ENCODE results near the gene GAD1.

Gene GAD1

DNA sequence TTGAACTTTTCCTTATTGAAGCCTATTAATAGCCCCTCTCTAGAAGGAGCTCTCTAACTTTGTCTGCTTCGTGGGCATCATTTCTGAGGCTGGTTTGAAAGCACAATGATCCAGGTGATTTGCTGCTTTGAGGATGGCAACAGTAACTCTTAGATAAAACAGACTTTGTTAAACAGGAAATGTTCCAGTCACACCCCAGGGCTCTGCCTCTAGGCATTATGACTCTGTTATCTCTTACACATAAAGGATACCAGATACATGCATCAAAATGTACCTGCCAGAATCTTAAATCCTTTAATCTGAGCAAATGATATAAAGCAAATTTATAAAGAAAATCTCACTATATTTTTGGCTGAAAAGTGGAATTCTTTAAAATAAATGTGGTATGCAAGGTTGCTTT is 52.3 kb downstream of the GAD1 start:
- TF ChIP-seq ZFX (IDR thresholded peaks at IDR 0.05) = no peak
- TF ChIP-seq, protein P1, sequence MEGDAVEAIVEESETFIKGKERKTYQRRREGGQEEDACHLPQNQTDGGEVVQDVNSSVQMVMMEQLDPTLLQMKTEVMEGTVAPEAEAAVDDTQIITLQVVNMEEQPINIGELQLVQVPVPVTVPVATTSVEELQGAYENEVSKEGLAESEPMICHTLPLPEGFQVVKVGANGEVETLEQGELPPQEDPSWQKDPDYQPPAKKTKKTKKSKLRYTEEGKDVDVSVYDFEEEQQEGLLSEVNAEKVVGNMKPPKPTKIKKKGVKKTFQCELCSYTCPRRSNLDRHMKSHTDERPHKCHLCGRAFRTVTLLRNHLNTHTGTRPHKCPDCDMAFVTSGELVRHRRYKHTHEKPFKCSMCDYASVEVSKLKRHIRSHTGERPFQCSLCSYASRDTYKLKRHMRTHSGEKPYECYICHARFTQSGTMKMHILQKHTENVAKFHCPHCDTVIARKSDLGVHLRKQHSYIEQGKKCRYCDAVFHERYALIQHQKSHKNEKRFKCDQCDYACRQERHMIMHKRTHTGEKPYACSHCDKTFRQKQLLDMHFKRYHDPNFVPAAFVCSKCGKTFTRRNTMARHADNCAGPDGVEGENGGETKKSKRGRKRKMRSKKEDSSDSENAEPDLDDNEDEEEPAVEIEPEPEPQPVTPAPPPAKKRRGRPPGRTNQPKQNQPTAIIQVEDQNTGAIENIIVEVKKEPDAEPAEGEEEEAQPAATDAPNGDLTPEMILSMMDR (conservative IDR thresholded peaks at IDR 0.05) = no peak
- H3K27ac ChIP-seq = no peak overlapping the region

DNA sequence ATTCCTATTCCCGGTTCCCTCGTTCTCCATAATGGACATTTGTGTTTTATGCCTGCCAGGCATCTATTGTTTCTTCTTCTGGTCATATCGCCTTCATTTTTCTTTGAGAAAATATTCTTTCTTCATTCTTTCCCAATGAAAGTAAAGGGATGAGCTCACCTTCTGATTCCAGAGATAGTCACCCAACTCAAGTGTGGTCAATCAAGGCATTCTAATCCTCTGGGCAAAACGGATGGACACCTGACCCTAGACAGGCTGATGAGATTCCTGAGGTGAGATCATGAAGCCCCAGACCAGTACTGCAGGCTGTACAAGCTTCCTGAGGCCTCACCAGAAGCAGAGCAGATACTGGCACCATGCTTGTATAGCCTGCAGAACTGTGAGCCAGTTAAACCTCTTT is 52.8 kb downstream of the GAD1 start:
- TF ChIP-seq ZFX (IDR thresholded peaks at IDR 0.05) = no peak
- TF ChIP-seq, protein P1 (conservative IDR thresholded peaks at IDR 0.05) = no peak
- H3K27ac ChIP-seq = no peak overlapping the region

DNA sequence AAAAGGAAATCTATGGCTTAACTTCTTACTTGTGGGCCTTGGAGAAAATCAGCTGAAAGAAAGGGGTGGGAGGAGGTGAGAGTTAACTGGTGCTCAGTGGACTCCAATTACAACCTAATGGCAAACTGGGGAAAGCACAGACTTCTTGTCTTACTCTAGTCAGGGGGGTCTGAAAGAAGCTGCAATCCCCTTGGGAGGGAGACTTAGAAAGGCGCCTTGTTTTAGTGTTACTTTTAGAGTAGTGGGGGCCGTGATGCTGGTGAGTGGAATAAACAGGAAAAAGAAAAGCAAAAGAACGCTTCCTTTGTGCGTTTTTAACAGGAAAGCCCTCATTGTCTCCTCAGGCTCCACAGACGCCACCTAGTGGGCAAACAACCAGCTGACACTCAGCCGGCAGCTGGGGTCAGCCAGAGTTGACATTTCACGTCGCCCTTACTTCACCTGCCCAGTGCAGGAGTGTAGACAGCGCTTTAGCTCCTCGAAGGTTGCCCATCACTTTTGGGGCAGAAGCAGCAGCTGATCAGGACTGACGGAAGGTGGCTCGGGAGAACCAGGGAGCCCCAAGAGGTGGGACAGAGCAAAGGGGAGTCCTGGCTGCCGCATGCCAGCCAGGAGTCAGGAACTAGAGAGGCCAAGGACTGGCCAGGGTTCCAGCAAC is 56.5 kb downstream of the GAD1 start:
- TF ChIP-seq ZFX (IDR thresholded peaks at IDR 0.05) = no peak
- TF ChIP-seq, protein P1 (conservative IDR thresholded peaks at IDR 0.05) = peak; percentile 93
- H3K27ac ChIP-seq = no peak overlapping the region

DNA sequence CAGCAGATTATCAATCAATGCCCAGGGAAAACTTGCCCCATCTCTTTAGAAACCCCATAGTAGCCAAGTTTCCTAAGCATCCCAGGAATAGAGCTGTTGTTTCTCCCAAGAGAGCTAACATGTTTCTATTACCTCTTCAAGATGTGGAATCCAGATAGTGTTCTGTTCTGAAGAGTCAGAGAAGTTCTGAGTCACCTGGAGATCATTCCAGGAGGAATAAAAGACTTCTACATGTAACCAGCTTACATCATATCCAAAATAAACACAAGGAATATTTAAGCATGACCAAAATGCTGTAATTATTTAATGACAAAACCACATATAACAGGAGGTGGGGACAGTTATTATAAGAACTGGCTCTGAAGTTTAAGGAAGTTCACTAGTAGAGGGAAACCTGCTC is 61.4 kb downstream of the GAD1 start:
- TF ChIP-seq ZFX (IDR thresholded peaks at IDR 0.05) = no peak
- TF ChIP-seq, protein P1 (conservative IDR thresholded peaks at IDR 0.05) = no peak
- no peak overlapping the region for H3K27ac ChIP-seq

DNA sequence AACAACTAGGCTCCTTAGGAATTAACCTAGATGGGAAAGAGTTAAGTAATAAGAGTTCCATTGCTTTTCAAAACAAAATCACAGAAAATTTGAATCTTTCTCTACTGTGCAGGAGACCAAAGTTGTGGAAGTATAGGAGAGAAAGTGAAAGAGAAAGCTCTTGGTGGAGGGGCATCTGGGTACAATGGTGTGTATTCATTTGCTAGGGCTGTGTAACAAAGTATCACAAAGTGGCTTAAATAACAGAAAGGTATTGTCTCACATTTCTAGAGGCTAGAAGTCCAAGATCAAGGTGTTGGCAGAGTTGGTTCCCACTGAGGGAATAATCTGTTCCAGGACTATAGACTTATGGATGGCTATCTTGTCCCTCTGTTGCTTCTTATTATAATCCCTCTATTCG is 61.8 kb downstream of the GAD1 start:
- no peak overlapping the region for H3K27ac ChIP-seq
- TF ChIP-seq, protein P1 (conservative IDR thresholded peaks at IDR 0.05) = no peak
- TF ChIP-seq ZFX (IDR thresholded peaks at IDR 0.05) = no peak

DNA sequence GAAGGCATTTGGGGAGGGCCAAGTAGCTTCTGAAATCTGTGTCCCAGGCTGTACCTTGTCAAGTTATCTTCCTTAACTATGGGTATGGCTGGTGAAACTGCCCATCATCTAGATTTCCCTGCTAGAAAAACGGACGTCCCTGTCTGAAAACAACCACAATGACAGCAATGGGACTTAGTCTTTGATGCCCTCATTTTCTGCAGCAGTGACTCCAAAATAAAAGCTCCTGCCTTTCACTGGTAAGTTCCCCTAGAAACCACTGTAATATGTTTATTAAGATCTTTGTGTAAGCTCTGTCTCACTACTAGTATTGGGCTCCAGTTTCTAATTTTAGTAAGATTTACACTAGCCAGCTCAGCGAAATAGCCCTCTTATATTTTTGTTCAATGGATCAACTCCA is 65.2 kb downstream of the GAD1 start:
- H3K27ac ChIP-seq = no peak overlapping the region
- TF ChIP-seq, protein P1 (conservative IDR thresholded peaks at IDR 0.05) = no peak
- TF ChIP-seq ZFX (IDR thresholded peaks at IDR 0.05) = no peak

DNA sequence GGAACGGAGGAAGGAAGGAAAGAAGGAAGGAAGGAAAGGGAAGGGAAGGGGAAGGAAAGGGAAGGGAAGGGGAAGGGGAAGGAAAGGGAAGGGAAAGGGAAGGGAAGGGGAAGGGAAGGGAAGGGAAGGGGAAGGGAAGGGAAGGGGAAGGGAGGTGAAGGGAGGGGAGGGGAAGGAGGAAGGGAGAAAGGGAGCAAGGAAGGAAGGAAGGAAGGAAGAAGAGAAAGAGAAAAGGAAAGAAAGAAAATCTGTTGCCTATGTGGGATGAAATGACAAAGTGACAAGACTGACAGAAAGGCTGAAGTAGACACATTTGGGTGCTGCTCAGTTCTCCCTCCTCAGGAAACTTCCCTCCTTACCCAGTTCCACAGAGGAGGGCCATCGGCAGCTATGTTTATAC is 66.1 kb downstream of the GAD1 start:
- no peak overlapping the region for H3K27ac ChIP-seq
- TF ChIP-seq, protein P1 (conservative IDR thresholded peaks at IDR 0.05) = no peak

All from C4-2B (cell line).